ENCODE measurements around the gene CDH22. TPM values are rescaled to one million over a fixed set of nuclear protein-coding genes. Genes with fewer than 3 reads are reported as not detected.

Gene CDH22
- total and polyA plus RNA-seq, 2 experiments from 2014 or later, result 0.08 to 0.10 TPM

GRCh38 chr20:46131396-46131795 is 176.9 kb downstream of the CDH22 start:
- no peak overlapping the region for H3K27ac Mint-ChIP-seq
- Histone ChIP-seq H3K27me3 (ENCODE audit: insufficient read depth) (peaks cover 11% of the 10 kb centered on the region; the same call in 1 of the 2 replicates), H3K4me2 (no peak overlapping the region), H3K36me3 (ENCODE audit: insufficient read depth) (no peaks in the 10 kb centered on the region), H2AFZ (no peak overlapping the region), H3K79me2 (replicated peaks; ENCODE audit: insufficient read depth) (no peaks in the 10 kb centered on the region), H3K4me1 (ENCODE audit: insufficient read depth) (peaks cover 4% of the 10 kb centered on the region; the same call in 1 of the 2 replicates), H3K27ac (ENCODE audit: low read depth) (no peak overlapping the region), H3K4me3 (no peak overlapping the region), H3F3A (replicated peaks; ENCODE audit: low read depth) (no peaks in the 10 kb centered on the region), H4K20me1 (replicated peaks; ENCODE audit: insufficient read depth) (no peaks in the 10 kb centered on the region; the same call in 1 of the 2 replicates), H3K9me2 (ENCODE audit: insufficient read depth) (no peaks in the 10 kb centered on the region)
- no peak overlapping the region for H3K4me3 Mint-ChIP-seq
- DNase-seq (ENCODE audit: low spot score) (no peak), ATAC-seq (no peak)
- H3K9me3 Mint-ChIP-seq, result no peaks in the 10 kb centered on the region; the same call in 2 of the 3 replicates
- peaks cover 2% of the 10 kb centered on the region; the same call in 1 of the 3 replicates for H3K36me3 Mint-ChIP-seq (ENCODE audit: low read depth)
- peaks cover 16% of the 10 kb centered on the region for H3K27me3 Mint-ChIP-seq (ENCODE audit: insufficient read depth, low read depth, poor library complexity)
- TF ChIP-seq CTCF (conservative IDR thresholded peaks at IDR 0.05; ENCODE audit: low read depth in 2 of 2) (no peak), POLR2AphosphoS5 (IDR thresholded peaks at IDR 0.05; ENCODE audit: low read depth) (no peak), CREB1 (CRISPR knock-in tag; IDR thresholded peaks at IDR 0.05; ENCODE audit: low read depth) (no peak), EZH2 (IDR thresholded peaks at IDR 0.05; ENCODE audit: low read depth, unreplicated experiment) (no peak), ETS1 (IDR thresholded peaks at IDR 0.05) (no peak)
- peaks cover 12% of the 10 kb centered on the region for H3K4me1 Mint-ChIP-seq

GRCh38 chr20:46130534-46130933 is 177.8 kb downstream of the CDH22 start:
- Mint-ChIP-seq H3K4me3 (no peak overlapping the region), H3K4me1 (peaks cover 4% of the 10 kb centered on the region; the same call in 2 of the 3 replicates), H3K9me3 (no peaks in the 10 kb centered on the region; the same call in 2 of the 3 replicates), H3K36me3 (ENCODE audit: low read depth) (peaks cover 8% of the 10 kb centered on the region), H3K27ac (no peak overlapping the region), H3K27me3 (ENCODE audit: insufficient read depth, low read depth, poor library complexity) (peaks cover 15% of the 10 kb centered on the region)
- Histone ChIP-seq H3K79me2 (replicated peaks; ENCODE audit: insufficient read depth) (no peaks in the 10 kb centered on the region), H4K20me1 (replicated peaks; ENCODE audit: insufficient read depth) (no peaks in the 10 kb centered on the region; the same call in 1 of the 2 replicates), H3K4me3 (no peak overlapping the region), H3K36me3 (ENCODE audit: insufficient read depth) (no peaks in the 10 kb centered on the region), H3K9me2 (ENCODE audit: insufficient read depth) (no peaks in the 10 kb centered on the region), H3K4me1 (ENCODE audit: insufficient read depth) (peaks cover 4% of the 10 kb centered on the region; the same call in 1 of the 2 replicates), H3F3A (replicated peaks; ENCODE audit: low read depth) (no peaks in the 10 kb centered on the region), H3K27me3 (ENCODE audit: insufficient read depth) (peaks cover 11% of the 10 kb centered on the region; the same call in 1 of the 2 replicates), H3K4me2 (no peak overlapping the region), H3K27ac (ENCODE audit: low read depth) (no peak overlapping the region), H2AFZ (no peak overlapping the region)
- ATAC-seq (no peak), DNase-seq (ENCODE audit: low spot score) (no peak)
- TF ChIP-seq ZNF114 (CRISPR knock-in tag; IDR thresholded peaks at IDR 0.05) (no peak), REST (IDR thresholded peaks at IDR 0.05; ENCODE audit: unreplicated experiment) (no peak), ETS1 (IDR thresholded peaks at IDR 0.05) (no peak), NANOG (IDR thresholded peaks at IDR 0.05; ENCODE audit: borderline replicate concordance) (no peak), CREB1 (CRISPR knock-in tag; IDR thresholded peaks at IDR 0.05; ENCODE audit: low read depth) (no peak), POLR2AphosphoS5 (IDR thresholded peaks at IDR 0.05; ENCODE audit: low read depth) (no peak), EZH2phosphoT487 (IDR thresholded peaks at IDR 0.05; ENCODE audit: unreplicated experiment) (no peak), JUNB (IDR thresholded peaks at IDR 0.05; ENCODE audit: unreplicated experiment) (no peak), STAT1 (IDR thresholded peaks at IDR 0.05; ENCODE audit: unreplicated experiment) (no peak), EZH2 (IDR thresholded peaks at IDR 0.05; ENCODE audit: low read depth, unreplicated experiment) (no peak), ZNF331 (CRISPR knock-in tag; IDR thresholded peaks at IDR 0.05; ENCODE audit: low read depth) (no peak)

All from GM23338 (cell line).